HG03025 (cell line): Measurements from ENCODE around the gene MARCHF10.
"Not testable (repeated sequence)": the region's sequence is repeated elsewhere in the genome, so short reads cannot be mapped to it uniquely, and the experiment has no call there.

Experiments used
- ATAC-seq: cut with Tn5 transposase; IDR thresholded peaks from one replicate; pipeline ENCODE4 v1.9.1; 2021; ENCODE audit warnings: mild to moderate bottlenecking, moderate library complexity; ENCODE audit not compliant: unreplicated experiment, low FRiP score

The MARCHF10 gene

DNA sequence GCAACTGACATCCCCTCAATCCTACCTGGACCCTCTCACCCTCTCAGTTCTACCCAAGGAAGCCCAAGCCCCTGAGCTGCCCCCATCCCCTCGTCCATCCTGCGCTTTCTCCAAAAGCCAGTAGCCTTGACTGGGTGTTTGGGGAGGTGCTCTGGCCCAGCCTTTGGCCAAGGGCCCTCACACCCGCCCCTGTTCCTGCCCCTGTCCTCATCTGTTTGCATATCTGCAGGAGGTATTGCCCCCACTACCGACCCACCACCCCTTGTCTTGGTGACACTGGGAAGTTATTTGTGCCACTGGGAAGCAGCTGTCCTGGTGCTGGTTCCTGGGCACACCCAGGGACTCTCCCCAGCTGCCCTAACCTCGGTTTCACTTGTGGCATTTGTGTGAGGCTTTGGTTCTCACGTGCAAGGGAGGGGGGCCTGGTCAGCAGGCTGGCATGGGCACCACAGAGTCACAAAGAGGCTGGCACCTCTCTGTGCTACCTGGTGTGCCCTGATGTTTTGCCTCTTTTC lies 105.3 kb downstream of the MARCHF10 start:
- no peak for ATAC-seq

DNA sequence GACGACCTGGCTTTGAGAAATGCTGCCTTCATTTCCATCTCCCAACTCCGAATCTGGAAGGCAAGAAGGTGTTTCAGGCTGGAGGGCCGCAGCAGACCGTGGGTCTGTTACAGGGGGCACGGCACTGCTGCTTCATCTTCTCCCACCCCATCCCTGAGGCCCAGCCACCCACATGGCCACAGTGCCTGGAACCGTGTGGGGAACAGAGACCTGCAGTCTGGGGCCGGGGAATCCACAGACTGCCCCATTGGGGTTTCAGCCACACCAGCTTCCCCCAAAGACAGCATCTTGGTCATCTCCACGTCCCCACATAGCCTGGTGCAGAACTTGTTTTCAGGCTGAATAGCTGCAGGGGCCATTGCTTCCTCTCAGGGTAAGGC lies 106.4 kb downstream of the MARCHF10 start:
- no peak for ATAC-seq

DNA sequence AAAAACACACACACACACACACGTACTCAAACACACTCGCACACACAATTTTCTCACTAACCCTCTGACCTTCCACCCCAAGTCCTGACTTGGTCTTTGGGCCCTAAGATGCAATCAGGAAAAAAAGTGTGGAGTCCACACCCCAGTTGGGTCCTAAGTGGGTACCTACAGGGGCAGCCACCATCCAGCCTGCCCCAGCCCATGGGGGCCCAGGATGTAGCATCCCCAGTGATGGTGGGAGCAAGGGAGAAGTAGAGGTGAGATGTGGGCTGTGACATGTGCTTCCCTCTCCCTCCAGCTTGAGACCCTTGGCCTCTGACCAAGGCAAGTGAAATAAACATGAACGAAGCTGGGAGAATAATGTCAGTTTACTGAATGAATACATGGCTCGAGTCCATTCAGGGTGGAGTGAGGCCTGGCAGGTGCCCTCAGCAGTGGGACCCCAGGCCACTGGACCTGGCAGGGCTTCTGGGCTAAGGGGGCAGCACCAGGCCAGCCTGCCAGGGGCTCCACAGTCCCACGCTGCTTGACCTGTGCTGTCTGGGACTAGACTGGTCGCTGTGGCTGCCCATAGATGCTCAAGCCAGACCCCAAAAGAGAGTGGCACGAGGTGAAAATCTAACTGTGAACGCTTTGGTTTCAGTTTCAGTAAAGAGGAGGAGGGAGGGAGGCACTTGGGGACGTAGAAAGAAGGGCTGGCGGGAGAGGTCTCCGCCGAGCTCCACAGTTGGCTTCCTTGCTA lies 107.0 kb downstream of the MARCHF10 start:
- ATAC-seq, result no peak

DNA sequence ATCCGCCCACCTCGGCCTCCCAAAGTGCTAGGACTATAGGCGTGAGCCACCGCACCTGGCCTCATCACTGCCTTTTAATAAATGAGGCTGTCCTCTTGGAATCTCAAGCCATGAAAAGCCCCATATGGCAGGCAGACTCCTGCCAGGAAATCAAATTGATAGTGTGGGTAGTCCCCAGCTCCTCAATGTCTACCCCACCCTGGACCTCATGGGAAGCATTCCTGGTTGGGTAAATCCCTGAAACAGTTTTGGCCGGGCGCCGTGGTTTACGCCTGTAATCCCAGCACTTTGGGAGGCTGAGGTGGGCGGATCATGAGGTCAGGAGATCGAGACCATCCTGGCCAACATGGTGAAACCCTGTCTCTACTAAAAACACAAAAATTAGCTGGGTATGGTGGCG lies 109.7 kb downstream of the MARCHF10 start:
- not testable (repeated sequence) for ATAC-seq

DNA sequence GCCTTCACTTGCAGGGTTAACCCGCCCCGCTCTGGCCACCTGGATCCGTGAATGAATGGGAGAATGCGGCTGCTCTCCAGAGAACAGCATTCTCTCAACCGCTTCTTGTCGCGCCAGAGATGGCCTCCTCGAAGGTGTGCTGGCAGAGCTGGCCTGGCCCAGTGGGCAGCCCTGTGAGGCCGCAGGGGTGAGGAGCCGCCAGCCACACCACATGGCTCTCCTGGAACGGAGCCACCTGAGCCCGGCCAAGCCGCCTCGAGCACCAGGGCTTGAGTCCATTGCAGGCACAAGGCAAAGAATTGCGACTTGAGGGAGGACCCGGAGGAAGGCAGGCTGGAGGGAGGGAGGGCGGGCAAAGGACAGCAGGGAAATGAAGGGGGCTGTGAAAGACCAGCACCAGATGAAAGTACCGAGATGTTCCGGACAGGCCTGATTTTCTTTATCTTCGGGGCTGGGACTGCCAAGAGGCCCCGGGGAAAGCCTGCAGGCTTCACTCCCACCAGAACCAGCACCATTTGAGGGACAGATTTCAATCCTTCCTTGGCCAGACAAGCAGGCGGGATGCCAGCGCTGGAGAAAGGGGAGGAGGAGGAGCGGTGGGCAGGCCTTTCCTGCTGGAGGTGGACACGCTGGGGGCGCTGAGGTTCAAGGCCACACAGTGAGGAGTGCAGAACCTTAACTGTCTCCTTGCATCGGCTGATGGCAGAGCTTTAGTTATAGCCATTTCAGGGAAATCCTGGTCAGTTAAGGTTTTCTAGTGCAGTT lies 111.2 kb downstream of the MARCHF10 start:
- ATAC-seq, result no peak

DNA sequence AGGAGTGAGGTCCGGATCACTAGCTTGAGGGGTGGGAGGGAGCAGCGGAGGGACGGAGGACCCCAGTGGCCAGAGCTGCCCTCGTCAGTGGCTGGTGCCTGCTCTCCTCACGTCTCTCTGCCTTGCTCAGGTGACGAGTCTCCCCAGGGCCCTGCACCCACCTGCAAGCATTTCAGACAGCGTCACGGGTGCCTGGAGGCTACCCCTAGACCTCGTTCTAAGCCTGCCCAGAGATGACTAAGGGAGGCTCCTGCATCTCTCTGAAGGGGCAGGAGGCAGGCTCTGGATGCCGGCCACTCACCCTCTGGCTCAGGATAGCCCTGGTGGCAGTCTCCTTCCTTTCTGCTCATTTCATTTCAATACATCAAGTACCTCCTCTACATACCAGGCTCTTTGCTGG lies 111.9 kb downstream of the MARCHF10 start:
- no peak for ATAC-seq

DNA sequence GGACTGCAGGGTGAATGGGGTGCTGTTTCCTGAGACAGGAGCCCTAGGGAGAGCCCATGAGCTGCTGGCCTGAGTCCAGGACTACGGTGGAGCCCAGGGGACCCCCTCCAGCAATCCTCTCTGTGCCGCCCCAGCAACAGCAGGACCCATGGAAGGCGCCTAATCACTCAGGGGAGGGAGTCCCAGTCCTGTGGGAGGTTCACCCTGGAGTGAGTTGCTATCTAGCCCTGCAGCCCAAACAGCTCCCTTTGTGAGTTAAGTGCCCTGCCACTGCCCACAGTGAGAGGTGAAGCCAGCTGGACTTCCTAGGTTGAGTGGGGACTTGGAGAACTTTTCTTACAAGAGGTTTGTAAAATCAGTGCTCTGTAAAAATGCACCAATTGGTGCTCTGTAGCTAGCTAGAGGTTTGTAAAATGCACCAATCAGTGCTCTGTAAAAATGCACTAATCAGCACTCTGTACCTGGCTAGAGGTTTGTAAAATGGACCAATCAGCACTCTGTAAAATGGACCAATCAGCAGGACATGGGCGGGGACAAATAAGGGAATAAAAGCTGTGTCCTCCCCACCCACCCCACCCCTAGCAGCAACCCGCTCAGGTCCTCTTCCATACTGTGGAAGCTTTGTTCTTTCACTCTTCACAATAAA lies 112.9 kb downstream of the MARCHF10 start:
- not testable (repeated sequence) for ATAC-seq

DNA sequence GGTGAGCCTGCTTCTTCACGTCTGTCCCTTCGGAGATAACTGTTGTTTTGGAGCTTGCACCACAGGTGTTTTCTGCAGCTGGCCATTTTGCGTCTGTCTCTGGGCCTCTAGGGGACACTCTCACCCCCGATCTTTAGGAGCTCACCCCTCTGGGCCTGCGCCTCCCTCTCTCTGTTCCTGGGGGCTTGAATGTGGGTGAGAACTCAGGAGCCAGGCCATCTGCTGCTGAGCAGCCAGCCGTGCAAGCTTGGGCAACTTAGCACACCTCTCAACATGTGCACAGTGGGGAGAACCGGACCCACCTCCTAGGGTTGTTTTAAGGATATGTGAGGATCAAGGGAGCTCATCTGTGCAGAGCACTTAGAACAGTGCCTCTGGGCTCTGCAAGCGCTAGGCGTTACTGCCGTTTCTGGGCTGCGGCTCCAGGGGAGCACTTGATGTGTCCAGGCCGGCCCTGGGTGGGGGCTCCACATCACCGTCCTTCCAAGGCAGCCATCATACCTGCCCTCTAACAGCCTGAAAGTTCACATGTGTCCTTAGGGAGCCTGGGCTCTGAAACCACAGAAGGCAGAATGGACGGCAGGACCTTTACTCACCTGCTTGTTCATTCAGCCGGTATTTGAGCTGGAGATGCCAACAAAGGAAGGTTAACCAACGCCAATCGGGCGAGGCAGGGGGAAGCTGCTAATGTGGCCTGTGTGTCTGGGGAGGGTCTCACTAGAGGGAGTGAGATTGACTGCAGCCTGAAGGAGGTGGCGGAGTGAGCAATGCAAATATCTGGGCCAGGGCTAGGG lies 114.3 kb downstream of the MARCHF10 start:
- no peak for ATAC-seq

DNA sequence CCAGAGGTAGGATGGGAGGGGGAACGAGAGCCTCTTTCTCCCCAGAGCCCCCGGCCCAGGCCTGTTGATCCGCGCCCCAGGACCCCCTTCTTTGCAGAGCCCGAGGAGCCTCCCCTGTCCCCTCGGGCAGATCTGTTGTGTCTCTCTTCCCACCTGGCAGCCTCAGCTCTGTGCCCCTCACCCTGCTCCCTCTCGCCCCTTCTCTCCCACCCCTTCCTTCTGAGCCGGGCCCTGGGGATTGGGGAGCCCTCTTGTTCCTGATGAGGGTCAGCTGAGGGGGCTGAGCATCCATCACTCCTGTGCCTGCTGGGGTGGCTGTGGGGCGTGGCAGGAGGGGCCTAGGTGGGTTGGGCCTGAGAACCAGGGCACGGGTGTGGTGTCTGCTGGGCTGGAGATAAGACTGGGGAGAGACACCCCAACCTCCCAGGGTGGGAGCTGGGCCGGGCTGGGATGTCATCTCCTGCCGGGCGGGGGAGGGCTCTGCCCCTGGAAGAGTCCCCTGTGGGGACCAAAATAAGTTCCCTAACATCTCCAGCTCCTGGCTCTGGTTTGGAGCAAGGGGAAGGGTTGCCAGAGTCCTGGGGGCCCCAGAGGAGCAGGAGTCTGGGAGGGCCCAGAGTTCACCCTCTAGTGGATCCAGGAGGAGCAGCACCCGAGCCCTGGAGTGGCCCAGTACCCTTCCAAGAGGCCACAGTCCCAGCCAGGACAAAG lies 115.2 kb downstream of the MARCHF10 start:
- ATAC-seq, result no peak

DNA sequence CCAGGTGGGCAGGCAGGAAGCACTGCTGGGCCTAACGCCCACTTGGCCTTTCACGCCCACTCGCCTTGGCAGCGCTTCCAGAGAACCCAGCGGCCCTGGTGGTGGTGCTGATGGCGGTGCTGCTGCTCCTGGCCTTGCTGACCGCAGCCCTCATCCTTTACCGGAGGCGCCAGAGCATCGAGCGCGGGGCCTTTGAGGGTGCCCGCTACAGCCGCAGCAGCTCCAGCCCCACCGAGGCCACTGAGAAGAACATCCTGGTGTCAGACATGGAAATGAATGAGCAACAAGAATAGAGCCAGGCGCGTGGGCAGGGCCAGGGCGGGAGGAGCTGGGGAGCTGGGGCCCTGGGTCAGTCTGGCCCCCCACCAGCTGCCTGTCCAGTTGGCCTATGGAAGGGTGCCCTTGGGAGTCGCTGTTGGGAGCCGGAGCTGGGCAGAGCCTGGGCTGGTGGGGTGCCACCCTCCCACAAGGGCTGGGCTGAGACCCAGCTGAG lies 115.9 kb downstream of the MARCHF10 start:
- ATAC-seq, result no peak

DNA sequence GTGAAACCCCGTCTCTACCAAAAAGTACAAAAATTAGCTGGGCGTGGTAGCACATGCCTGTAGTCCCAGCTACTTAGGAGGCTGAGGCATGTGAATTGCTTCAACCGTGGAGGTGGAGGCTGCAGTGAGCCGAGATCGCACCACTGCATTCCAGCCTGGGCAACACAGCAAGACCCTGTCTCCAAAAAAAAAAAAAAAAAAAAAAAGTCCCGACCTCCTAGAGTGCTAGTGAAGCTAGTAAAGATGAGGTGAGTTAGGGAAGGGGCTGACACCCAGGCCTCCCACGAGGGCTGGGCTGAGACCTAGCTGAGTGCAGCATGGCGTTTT lies 116.6 kb downstream of the MARCHF10 start:
- ATAC-seq, result not testable (repeated sequence)

DNA sequence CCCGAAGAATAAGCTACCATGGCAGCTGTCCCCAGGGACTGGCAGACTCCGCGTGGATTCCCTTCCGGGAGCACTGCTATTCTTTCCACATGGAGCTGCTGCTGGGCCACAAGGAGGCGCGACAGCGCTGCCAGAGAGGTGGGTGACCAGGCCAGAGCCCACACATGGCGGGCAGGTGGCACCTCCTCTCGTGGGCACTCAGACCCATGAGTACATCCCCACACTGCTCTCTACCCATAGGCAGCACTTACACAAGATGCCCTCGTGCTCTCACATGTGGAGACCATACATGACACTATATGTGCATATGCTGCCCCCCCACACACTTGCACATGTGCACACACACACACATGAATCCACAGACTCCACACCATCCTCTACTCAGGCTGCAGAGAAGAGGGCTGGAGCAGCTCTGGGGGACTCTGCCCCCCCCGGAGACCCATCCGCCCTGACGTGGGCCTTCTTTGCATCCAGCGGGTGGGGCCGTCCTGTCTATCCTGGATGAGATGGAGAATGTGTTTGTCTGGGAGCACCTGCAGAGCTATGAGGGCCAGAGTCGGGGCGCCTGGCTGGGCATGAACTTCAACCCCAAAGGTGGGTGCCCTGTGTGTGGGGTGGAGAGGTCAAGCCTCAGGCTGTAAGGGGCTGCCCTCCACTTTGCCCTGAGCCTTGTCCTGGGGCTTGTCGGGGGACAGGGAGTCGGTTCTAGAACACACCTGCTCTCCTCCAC lies 117.8 kb downstream of the MARCHF10 start:
- no peak for ATAC-seq

DNA sequence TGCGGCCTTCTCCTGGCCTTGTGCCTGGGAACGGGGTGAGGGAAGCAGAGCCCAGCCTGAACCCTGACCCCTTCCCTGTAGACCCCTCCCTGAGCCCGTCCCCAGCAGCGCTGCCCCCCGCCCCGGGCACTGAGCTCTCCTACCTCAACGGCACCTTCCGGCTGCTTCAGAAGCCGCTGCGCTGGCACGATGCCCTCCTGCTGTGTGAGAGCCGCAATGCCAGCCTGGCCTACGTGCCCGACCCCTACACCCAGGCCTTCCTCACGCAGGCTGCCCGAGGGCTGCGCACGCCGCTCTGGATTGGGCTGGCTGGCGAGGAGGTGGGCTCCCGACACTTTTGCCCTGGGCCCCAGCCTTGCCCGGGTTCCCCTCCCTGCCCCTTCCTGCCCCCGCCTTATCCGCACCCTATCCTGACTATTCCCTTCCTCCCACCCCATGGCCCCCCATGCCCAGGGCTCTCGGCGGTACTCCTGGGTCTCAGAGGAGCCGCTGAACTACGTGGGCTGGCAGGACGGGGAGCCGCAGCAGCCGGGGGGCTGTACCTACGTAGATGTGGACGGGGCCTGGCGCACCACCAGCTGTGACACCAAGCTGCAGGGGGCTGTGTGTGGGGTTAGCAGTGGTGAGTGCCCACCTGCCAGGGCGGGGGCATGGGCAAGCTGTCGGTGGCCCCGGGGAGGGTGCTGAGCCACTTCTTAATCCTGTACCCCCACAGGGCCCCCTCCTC lies 118.5 kb downstream of the MARCHF10 start:
- ATAC-seq, result no peak

DNA sequence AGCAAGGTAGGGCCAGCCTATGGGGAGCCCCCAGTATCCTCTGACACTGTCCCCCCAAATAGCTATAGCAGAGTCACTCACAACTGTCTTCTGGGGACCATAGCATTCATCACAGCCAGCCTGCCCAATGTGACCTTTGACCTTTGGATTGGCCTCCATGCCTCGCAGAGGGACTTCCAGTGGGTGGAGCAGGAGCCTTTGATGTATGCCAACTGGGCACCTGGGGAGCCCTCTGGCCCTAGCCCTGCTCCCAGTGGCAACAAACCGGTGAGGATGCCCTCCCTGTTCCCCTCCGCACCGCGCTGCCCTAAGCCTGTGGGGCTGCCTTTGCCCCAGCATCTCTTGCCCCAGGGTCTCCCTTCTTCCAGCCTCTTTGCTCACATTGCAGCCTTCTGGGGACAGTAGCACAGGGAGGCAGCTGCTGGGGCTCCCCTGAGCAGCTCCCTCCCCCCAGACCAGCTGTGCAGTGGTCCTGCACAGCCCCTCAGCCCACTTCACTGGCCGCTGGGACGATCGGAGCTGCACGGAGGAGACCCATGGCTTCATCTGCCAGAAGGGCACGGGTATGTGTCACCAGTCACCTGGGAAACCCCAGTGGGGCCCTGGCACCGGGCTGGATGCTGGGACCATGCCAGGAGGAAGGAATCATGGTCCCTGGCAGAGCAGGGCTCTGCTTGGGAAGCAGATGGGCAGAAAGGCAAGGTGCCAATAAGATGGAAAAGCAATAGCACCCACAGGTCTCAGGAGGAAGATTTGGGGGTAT lies 119.5 kb downstream of the MARCHF10 start:
- ATAC-seq, result no peak

DNA sequence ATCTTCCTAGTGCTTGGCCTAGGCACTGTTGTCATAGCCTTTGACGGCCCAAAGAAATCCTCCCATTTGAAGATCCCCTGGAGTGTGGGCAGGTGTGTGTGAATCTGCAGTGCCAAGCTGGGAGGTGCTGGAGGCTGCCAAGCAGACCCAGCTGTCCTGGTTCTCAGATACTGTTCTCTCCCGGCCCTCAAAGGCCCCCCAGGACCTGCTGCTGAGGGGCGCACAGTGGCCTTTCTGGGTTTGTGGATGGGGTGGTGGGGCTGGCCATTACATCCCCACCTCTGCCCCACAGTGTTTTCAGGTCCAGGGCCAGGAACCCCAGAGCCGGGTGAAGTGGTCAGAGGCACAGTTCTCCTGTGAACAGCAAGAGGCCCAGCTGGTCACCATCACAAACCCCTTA lies 120.1 kb downstream of the MARCHF10 start:
- ATAC-seq, result no peak

DNA sequence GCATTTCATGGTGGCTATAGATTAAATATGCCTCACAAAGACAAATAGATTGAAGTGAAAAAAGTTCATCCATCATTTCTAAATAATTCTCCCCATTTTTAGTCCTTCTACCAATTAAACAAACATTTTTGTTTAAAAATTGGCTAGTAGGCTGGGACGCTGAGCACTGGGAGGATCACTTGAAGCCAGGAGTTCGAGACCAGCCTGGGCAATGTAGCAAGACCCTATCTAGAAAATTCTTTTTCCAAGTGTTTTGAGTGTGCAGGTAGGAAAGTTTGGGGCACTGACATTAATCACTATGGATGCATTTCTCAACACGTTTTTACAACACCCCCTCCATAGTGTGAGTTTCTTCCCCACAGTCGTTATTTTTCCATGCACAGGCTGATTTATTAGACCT lies 123.9 kb downstream of the MARCHF10 start:
- no peak for ATAC-seq

DNA sequence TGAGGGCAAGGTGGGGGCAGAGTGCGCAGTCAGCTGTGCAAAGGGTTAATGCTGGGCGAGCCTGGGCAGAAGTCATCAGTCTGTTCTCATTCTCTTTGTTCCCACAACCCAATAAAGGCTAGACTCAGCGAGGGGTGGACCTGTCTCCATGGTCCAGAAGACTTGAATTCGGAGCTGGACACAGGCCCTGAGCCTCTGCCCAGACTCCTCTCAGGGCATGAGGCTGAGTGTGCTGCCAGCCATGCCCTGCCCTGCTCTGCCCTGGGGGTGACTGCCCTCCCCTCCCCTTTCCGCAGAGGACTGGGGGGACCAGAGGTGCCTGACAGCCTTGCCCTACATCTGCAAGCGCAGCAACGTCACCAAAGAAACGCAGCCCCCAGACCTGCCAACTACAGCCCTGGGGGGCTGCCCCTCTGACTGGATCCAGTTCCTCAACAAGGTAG lies 126.2 kb downstream of the MARCHF10 start:
- no peak for ATAC-seq
